Raji (cell line): Measurements from ENCODE around the gene CAMSAP2.

Experiments
- POLR2A ChIP-seq: IDR thresholded peaks from 2 replicates; pipeline ENCODE4 v1.6.1; 2011; ENCODE audit warnings: low read depth, low read length, control low read depth; ENCODE audit not compliant: insufficient read depth

CAMSAP2 gene

GRCh38 chr1:200795156-200795555 is 56.5 kb downstream of the CAMSAP2 start:
- no peak for TF ChIP-seq POLR2A

- TF ChIP-seq POLR2A, result no peak
Measured at GRCh38 chr1:200802042-200802441, 63.3 kb downstream of the CAMSAP2 start.

GRCh38 chr1:200802865-200803512 is 64.3 kb downstream of the CAMSAP2 start:
- TF ChIP-seq POLR2A, result no peak

- TF ChIP-seq POLR2A, result no peak
Measured at GRCh38 chr1:200805719-200806118, 67.0 kb downstream of the CAMSAP2 start.

GRCh38 chr1:200808846-200809245 is 70.2 kb downstream of the CAMSAP2 start:
- no peak for TF ChIP-seq POLR2A

- TF ChIP-seq POLR2A, result no peak
Measured at GRCh38 chr1:200811704-200812103, 73.0 kb downstream of the CAMSAP2 start.

GRCh38 chr1:200818248-200818647 is 79.6 kb downstream of the CAMSAP2 start:
- no peak for TF ChIP-seq POLR2A

- TF ChIP-seq POLR2A, result no peak
Measured at GRCh38 chr1:200819726-200820125, 81.0 kb downstream of the CAMSAP2 start.

GRCh38 chr1:200831091-200831490 is 92.4 kb downstream of the CAMSAP2 start:
- TF ChIP-seq POLR2A, result no peak

GRCh38 chr1:200834383-200834782 is 95.7 kb downstream of the CAMSAP2 start:
- TF ChIP-seq POLR2A, result no peak

GRCh38 chr1:200836213-200836612 is 97.5 kb downstream of the CAMSAP2 start:
- TF ChIP-seq POLR2A, result no peak

GRCh38 chr1:200837931-200838571 is 99.4 kb downstream of the CAMSAP2 start:
- TF ChIP-seq POLR2A, result no peak

GRCh38 chr1:200838676-200839445 is 100.2 kb downstream of the CAMSAP2 start:
- TF ChIP-seq POLR2A, result no peak

GRCh38 chr1:200845360-200845759 is 106.7 kb downstream of the CAMSAP2 start:
- no peak for TF ChIP-seq POLR2A

- no peak for TF ChIP-seq POLR2A
Measured at GRCh38 chr1:200846398-200846797, 107.7 kb downstream of the CAMSAP2 start.

- no peak for TF ChIP-seq POLR2A
Measured at GRCh38 chr1:200849430-200849829, 110.7 kb downstream of the CAMSAP2 start.
